WI38 (cell line): ENCODE measurements around the gene ZNF565.
"Not testable (repeated sequence)": the region's sequence is repeated elsewhere in the genome, so short reads cannot be mapped to it uniquely, and the experiment has no call there.

Experiments used
- H3K4me3 ChIP-seq: 2 replicates; pipeline ENCODE4 v1.5.1; 2011; ENCODE audit warnings: low read depth, mild to moderate bottlenecking, control low read depth, low read length
- CTCF ChIP-seq: IDR thresholded peaks from 2 replicates; pipeline ENCODE4 v1.5.1; 2012; ENCODE audit warnings: low read depth, mild to moderate bottlenecking, control low read depth, low read length

ZNF565 gene

DNA sequence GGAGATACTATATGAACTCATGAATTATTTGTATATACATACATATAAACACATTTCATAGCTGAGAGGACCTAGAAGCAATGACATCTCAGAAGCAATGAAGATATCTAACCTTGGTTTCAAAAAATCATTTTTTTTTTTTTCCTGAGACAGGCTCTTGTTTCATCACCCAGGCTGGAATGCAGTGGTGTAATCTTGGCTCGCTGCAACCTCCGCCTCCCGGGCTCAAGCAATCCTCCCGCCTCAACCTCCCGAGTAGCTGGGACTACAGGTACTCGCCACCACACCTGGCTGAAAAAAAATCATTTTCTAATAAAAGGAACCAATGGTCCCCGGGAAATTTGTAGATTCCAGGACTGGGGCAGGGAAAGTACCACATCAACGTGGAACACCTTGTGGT lies 4.0 kb downstream of the ZNF565 start:
- no peak for TF ChIP-seq CTCF
- no peak overlapping the region for H3K4me3 ChIP-seq

DNA sequence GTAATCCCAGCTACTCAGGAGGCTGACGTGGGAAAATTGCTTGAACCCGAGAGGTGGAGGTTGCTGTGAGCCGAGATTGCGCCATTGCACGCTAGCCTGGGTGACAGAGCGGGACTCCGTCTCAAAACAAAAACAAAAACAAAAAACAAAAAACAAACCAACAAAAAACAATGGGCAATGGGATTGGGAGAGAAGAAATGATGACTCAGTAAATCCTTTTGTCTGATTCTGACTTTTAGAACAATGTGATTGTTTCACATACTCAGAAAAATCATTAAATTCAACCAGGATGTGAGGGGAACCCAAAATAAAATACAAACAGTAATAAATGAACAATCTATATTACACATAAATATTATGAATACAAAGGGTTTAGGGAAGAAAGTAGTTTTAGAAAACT lies 5.1 kb downstream of the ZNF565 start:
- no peak for TF ChIP-seq CTCF
- H3K4me3 ChIP-seq, result no peak overlapping the region

DNA sequence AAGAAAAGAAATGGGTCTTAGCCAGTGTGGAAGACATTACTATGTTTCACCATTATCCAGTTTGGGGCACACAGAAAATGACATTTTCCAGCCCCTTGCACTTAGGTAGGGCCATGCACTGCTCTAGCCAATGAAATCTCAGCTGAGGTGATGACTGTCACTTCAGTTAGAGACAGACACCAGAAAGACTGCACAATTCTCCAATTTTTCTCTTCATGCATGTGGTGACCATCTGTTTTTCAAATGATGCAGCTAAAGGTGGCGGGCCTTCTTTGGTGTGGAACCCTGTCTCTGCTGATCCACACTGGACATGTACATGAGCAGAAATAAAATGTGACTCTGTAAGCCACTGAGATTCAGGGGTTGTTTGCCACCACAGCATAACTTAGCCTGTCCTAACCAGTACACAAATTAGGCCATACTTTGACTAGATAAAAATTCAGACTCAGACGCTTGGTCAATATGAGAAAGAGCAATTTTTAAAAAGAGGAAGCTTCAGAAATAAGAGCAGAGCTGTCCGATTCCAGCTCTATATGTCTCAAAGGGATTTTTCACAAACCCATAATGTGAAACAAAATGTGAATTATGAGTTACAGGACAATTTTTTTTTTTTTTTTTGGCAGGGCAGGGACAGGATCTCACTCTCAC lies 6.7 kb downstream of the ZNF565 start:
- no peak overlapping the region for H3K4me3 ChIP-seq
- no peak for TF ChIP-seq CTCF

DNA sequence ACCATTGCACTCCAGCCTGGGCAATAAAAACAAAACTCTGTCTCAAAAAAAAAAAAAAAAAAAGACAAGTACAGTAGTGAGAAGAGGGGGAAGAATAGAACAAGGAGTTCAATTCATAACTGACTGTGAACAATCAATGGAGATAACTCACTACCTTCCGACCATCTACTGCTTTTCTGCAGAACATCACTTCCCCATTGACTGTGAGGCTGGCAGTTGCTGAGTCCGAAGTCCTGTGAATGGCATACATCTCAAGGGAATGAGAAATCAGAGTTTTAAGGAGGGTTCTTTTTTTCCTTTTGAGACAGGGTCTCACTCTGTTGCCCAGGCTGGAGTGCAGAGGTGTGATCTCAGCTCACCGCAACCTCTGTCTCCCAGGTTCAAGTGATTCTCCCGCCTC lies 11.2 kb downstream of the ZNF565 start:
- H3K4me3 ChIP-seq, result no peak overlapping the region
- no peak for TF ChIP-seq CTCF

GRCh38 chr19:36201684-36202083 lies 12.8 kb downstream of the ZNF565 start:
- TF ChIP-seq CTCF, result no peak
- no peak overlapping the region for H3K4me3 ChIP-seq

- TF ChIP-seq CTCF, result no peak
- H3K4me3 ChIP-seq, result no peak overlapping the region
Observed at GRCh38 chr19:36198119-36198518, 16.3 kb downstream of the ZNF565 start.

DNA sequence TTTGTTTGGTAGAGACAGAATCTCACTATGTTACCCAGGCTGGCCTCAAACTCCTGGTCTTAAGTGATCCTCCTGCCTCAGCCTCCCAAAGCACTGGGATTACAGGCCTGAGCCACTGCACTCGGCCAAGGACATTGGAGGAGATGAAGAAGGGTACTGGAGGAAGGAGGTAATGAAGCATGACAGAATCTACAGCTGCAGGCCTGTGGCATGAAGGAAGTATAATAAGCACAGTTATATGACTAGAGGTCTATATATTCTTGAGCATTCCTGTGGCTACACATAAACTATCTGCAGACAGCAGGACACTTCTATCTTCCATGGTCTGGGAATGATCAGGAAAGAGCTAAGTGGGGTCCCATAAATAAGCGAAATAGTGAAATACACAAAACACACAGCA lies 18.2 kb downstream of the ZNF565 start:
- no peak for TF ChIP-seq CTCF
- no peak overlapping the region for H3K4me3 ChIP-seq

- not testable (repeated sequence) for H3K4me3 ChIP-seq
Observed at GRCh38 chr19:36186722-36187121, 27.7 kb downstream of the ZNF565 start.
